Sigmoid colon (tissue), 7 donors: Measurements from ENCODE around the gene MNAT1. TPM values are rescaled to one million over a fixed set of nuclear protein-coding genes. Genes with fewer than 3 reads are reported as not detected.

ENCODE experiments used
- DNase-seq: peaks from one replicate; pipeline ENCODE4 v3.0.0-alpha.2; 2019
- H3K27ac ChIP-seq, 4 donors: fragments of 200-600 bp; sonication (generic); one replicate each; pipeline ENCODE4 v1.5.1; 2016 to 2019; ENCODE audit warnings: mild to moderate bottlenecking in 1 of 4
- H3K27me3 ChIP-seq, 3 donors: fragments of 200-600 bp; sonication (generic); one replicate each; pipeline ENCODE4 v1.5.1; 2019; ENCODE audit warnings: mild to moderate bottlenecking in 1 of 3
- H3K36me3 ChIP-seq, 4 donors: fragments of 200-600 bp; sonication (generic); one replicate each; pipeline ENCODE4 v1.5.1; 2016 to 2019
- H3K4me1 ChIP-seq, 4 donors: fragments of 200-600 bp; sonication (generic); one replicate each; pipeline ENCODE4 v1.5.1; 2017 to 2019
- H3K4me3 ChIP-seq, 4 donors: fragments of 200-600 bp; sonication (generic); one replicate each; pipeline ENCODE4 v1.5.1; 2017 to 2019; ENCODE audit warnings: mild to moderate bottlenecking in 2 of 4, moderate library complexity in 1 of 4
- H3K9me3 ChIP-seq, 4 donors: fragments of 200-600 bp in 3 of 4; sonication (generic) in 3 of 4; one replicate each; pipeline versions ENCODE4 v1.5.1 to v1.6.1; 2013 to 2019
- EP300 ChIP-seq, 4 donors: sonication (generic); formaldehyde crosslinking; IDR thresholded peaks; one replicate each; pipeline ENCODE4 v1.6.1; 2017; ENCODE audit warnings: antibody characterized with exemption in 4 of 4
- POLR2A ChIP-seq, 2 donors: fragments of 450-650 bp; IDR thresholded peaks; one replicate each; pipeline ENCODE4 v1.6.1; 2016; ENCODE audit warnings: antibody characterized with exemption in 2 of 2, mild to moderate bottlenecking in 2 of 2, moderate library complexity in 2 of 2
- POLR2AphosphoS5 ChIP-seq, 4 donors: sonication (generic); formaldehyde crosslinking; IDR thresholded peaks; one replicate each; pipeline ENCODE4 v1.6.1; 2017; ENCODE audit warnings: antibody characterized with exemption in 4 of 4
- WGBS, 2 donors: extraction: QIAGEN DNeasy Blood & Tissue Kit; methylation state at CpG; one replicate each; pipeline ENCODE4 v1.1.7; 2013; 5-methylcytosine and 5-hydroxymethylcytosine counted together
- intact Hi-C: fragments of 100-400 bp; cut with DNase I; formaldehyde crosslinking; loops from one replicate; pipeline ENCODE4 v1.15.1; 2023
- polyA plus RNA-seq, 3 donors: library from polyadenylated mRNA; stranded (reverse); fragments of 200-250 nt; gene quantifications; one replicate each; pipeline ENCODE4 v1.2.3, GENCODE V29; 2013
- total RNA-seq, 4 donors: library from RNA; depleted of rRNA; stranded (reverse); fragments of >200 nt; gene quantifications; one replicate each; pipeline ENCODE4 v1.1.0, GENCODE V29; 2016
- TF ChIP-seq, protein P1 (sequence below), 4 experiments: fragments of 450-650 bp in 3 of 4; fragments of 200-600 bp in 1 of 4; IDR thresholded peaks; one replicate each; pipeline ENCODE4 v1.5.1; 2016 to 2019; ENCODE audit warnings: antibody characterized with exemption in 4 of 4, mild to moderate bottlenecking in 3 of 4, moderate library complexity in 2 of 4
- donor health status: healthy with polysubstance abuse.
- donor health status: Bipolar disorder and iron deficiency.
- donor health status: healthy.

Gene MNAT1
- total and polyA plus RNA-seq, 7 donors: 9.5 to 65.0 (median 22.4) TPM

DNA sequence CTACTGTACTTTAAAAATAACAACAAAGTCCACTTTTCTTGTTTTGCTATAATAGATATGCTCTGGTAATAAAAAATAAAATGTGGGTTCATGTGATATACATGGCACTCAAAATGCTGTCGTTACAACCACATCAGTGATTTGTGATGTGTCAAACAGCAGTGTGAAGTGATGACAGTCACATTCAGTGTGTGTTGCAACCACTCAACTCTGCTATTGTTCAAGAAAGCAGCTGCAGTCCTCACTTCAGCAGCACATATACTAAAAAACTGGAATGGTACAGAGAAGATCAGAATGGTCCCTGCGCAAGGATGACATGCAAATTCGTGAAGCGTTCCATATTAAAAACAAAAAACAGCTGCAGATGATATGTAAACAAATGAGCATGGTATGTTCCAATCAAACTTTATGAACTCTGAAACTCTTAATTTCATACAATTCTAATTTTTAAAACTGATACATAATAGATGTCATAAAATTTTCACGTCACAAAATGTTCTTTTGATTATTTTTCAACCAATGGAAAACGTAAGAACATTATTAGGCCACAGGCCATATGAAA is 239.6 kb downstream of the MNAT1 start:
- H3K4me3 ChIP-seq: no peak overlapping the region
- DNase-seq: no peak
- TF ChIP-seq, protein P1, sequence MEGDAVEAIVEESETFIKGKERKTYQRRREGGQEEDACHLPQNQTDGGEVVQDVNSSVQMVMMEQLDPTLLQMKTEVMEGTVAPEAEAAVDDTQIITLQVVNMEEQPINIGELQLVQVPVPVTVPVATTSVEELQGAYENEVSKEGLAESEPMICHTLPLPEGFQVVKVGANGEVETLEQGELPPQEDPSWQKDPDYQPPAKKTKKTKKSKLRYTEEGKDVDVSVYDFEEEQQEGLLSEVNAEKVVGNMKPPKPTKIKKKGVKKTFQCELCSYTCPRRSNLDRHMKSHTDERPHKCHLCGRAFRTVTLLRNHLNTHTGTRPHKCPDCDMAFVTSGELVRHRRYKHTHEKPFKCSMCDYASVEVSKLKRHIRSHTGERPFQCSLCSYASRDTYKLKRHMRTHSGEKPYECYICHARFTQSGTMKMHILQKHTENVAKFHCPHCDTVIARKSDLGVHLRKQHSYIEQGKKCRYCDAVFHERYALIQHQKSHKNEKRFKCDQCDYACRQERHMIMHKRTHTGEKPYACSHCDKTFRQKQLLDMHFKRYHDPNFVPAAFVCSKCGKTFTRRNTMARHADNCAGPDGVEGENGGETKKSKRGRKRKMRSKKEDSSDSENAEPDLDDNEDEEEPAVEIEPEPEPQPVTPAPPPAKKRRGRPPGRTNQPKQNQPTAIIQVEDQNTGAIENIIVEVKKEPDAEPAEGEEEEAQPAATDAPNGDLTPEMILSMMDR (IDR thresholded peaks at IDR 0.05): no peak
- TF ChIP-seq POLR2A (IDR thresholded peaks at IDR 0.05) (no peak), POLR2AphosphoS5 (IDR thresholded peaks at IDR 0.05) (no peak), EP300 (IDR thresholded peaks at IDR 0.05) (no peak)
- WGBS, 2 donors: 84 to 87% methylated on average over 6 of the region's 6 CpGs
- peaks cover 0 to 14% (median 2%) of the 10 kb centered on the region in 4 donors for H3K36me3 ChIP-seq
- peaks cover 0 to 15% (median 13%) of the 10 kb centered on the region in 4 donors for H3K4me1 ChIP-seq
- no peak overlapping the region for H3K27ac ChIP-seq
- H3K27me3 ChIP-seq: no peaks in the 10 kb centered on the region
- intact Hi-C loops: no loop called here
- no peaks in the 10 kb centered on the region for H3K9me3 ChIP-seq

DNA sequence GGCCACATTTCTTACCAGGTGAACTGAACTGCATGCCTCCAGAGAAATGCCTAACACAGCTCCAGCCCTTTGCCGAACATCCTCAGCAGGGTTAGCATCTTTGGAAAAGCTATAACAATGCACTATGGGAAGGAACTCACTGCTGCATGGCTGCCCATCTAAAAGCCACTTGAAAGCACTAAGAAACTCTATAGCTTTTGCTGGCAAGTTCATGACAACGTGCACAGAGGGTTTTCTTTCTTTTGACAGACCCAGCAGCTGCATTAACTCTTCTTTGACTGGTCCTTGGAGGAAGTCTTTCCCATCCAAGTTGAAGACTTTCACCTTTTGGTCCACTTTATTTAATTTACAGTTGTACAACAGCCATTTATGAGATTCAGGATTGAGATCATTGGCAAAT is 241.0 kb downstream of the MNAT1 start:
- H3K27me3 ChIP-seq: no peaks in the 10 kb centered on the region
- peaks cover 0 to 24% (median 21%) of the 10 kb centered on the region in 4 donors for H3K4me1 ChIP-seq
- no peak overlapping the region for H3K4me3 ChIP-seq
- no peak for TF ChIP-seq POLR2AphosphoS5 (IDR thresholded peaks at IDR 0.05)
- WGBS, 2 donors: 53 to 63% methylated on average over 2 of the region's 2 CpGs
- DNase-seq: no peak
- no peaks in the 10 kb centered on the region for H3K9me3 ChIP-seq
- H3K27ac ChIP-seq: no peak overlapping the region
- intact Hi-C loops: no loop called here
- H3K36me3 ChIP-seq: peaks cover 0 to 14% (median 2%) of the 10 kb centered on the region in 4 donors

DNA sequence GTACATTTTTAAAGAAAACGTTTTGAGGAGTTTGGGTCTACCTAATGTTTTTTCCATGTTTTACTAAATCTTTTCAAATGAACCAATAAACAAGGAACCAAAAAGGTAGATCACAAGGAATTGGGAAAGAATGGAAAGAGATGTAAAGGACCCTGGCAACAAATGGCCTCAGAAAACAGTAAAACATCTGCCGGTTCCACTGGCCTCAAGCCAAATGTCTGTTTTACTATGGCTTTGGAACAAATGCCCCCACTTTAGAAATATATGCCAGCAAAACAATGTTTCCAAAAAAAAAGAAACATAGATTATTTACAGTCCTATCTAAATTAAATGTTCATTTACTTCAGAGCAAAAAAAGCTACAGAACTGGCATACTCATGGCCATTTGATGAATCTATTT is 243.3 kb downstream of the MNAT1 start:
- TF ChIP-seq POLR2AphosphoS5 (IDR thresholded peaks at IDR 0.05): no peak
- TF ChIP-seq EP300 (IDR thresholded peaks at IDR 0.05): no peak
- TF ChIP-seq, protein P1 (IDR thresholded peaks at IDR 0.05): no peak
- no peak for TF ChIP-seq POLR2A (IDR thresholded peaks at IDR 0.05)
- Histone ChIP-seq H3K9me3 (no peaks in the 10 kb centered on the region), H3K4me1 (peaks cover 0 to 37% (median 27%) of the 10 kb centered on the region in 4 donors), H3K36me3 (peaks cover 0 to 14% (median 2%) of the 10 kb centered on the region in 4 donors), H3K27ac (no peak overlapping the region), H3K27me3 (no peaks in the 10 kb centered on the region), H3K4me3 (no peak overlapping the region)
- WGBS, 2 donors: 50 to 66% methylated on average over 2 of the region's 2 CpGs
- intact Hi-C loops: no loop called here
- DNase-seq: no peak

DNA sequence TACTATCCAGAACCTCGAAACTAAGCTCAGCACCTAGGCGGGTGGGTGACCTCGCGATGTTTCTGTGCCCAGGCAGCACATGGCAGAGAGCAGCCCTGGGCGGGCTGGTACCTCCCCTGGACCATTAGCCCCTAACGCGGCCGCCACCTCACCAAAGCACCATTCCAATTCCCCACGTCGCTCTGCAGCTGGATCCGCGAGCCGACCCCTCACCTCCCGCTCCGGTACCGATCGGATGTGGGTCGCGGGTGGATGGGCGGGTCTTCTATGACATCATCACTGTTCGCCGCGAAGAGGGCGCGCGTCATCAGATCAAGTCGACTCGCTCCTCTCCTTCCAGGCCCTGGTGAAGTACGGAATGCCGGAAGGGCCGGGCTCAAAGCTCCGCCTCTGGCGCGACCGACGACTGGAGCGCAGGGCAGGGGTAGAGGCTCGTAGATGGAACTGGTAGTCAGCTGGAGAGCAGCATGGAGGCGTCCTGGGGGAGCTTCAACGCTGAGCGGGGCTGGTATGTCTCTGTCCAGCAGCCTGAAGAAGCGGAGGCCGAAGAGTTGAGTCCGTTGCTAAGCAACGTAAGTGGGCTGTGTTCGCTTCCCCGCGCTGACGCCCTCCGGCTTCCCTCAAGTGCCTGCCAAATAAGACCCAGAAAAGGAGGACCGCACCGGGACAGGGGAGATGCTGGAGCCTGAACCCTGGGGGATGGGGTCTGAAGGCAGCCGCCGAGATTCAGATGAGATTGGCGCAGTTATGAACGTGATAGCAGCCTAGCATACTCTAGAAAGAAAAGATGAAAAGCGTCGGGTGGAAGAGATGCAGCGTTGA is 246.5 kb downstream of the MNAT1 start, which contains the start of the genes SLC38A6 and TRMT5:
TSS of gene SLC38A6 (plus strand) at position 435 of the 822 bp plus-strand sequence. CDS start at position 468, 33 bp downstream.
TSS of gene TRMT5 (minus strand) at position 269 of the 822 bp plus-strand sequence. CDS start at position 163, 106 bp downstream.
- Histone ChIP-seq H3K4me1 (peaks cover 0 to 37% (median 27%) of the 10 kb centered on the region in 4 donors), H3K4me3 (peak within 1 kb of the TSS; percentile 62 to 75 (median 72)), H3K36me3 (peaks cover 0 to 18% (median 4%) of the 10 kb centered on the region in 4 donors), H3K27ac (peak within 1 kb of the TSS; percentile 80 to 88 (median 84)), H3K9me3 (no peaks in the 10 kb centered on the region), H3K27me3 (no peaks in the 10 kb centered on the region)
- intact Hi-C loops: loop anchor here (5.0 kb wide), 1 partner anchor 259 kb away; the partner anchor contains the start of gene SIX4
- DNase-seq: peak; percentile 97
- TF ChIP-seq EP300 (IDR thresholded peaks at IDR 0.05) (peak in 1 of 4 donors; percentile 78), POLR2AphosphoS5 (IDR thresholded peaks at IDR 0.05) (peak; percentile 63 to 86 (median 76)), POLR2A (IDR thresholded peaks at IDR 0.05) (no peak)
- TF ChIP-seq, protein P1 (IDR thresholded peaks at IDR 0.05): no peak
- WGBS, 2 donors: 0% methylated on average over 59 of the region's 59 CpGs
